Left kidney (tissue), 2 donors: Measurements from ENCODE around the gene MTSS2. TPM values are rescaled to one million over a fixed set of nuclear protein-coding genes. Genes with fewer than 3 reads are reported as not detected.

Experiments
- DNase-seq: peaks from one replicate; pipeline ENCODE4 v3.0.0-alpha.2; 2013
- polyA plus RNA-seq: library from polyadenylated mRNA; unstranded; fragments of 120-200 nt; gene quantifications from one replicate; pipeline ENCODE4 v1.2.1, GENCODE V29; 2013; ENCODE audit not compliant: insufficient read length

Gene MTSS2
- polyA plus RNA-seq, 1 donor: 41.6 TPM

- peak; percentile 92 for DNase-seq
These were observed 29.4 kb upstream of the MTSS2 start for GRCh38 chr16:70715055-70715858.

- no peak for DNase-seq
These were observed 28.8 kb upstream of the MTSS2 start for GRCh38 chr16:70714581-70715054.

- no peak for DNase-seq
These were observed 28.0 kb upstream of the MTSS2 start for GRCh38 chr16:70713824-70714223.

- DNase-seq: no peak
These were observed 27.5 kb upstream of the MTSS2 start for GRCh38 chr16:70713342-70713741.

GRCh38 chr16:70712942-70713341 lies 27.1 kb upstream of the MTSS2 start:
- no peak for DNase-seq

GRCh38 chr16:70712359-70712758 lies 26.5 kb upstream of the MTSS2 start:
- DNase-seq: no peak

GRCh38 chr16:70711211-70712031 lies 25.6 kb upstream of the MTSS2 start:
- DNase-seq: no peak

- DNase-seq: no peak
These were observed 24.8 kb upstream of the MTSS2 start for GRCh38 chr16:70710422-70711210.

GRCh38 chr16:70709942-70710341 lies 24.1 kb upstream of the MTSS2 start:
- DNase-seq: no peak

- no peak for DNase-seq
These were observed 23.6 kb upstream of the MTSS2 start for GRCh38 chr16:70709457-70709856.

- no peak for DNase-seq
These were observed 22.8 kb upstream of the MTSS2 start for GRCh38 chr16:70708366-70709246.

- no peak for DNase-seq
These were observed 21.2 kb upstream of the MTSS2 start for GRCh38 chr16:70706948-70707465.

- no peak for DNase-seq
These were observed 19.2 kb upstream of the MTSS2 start for GRCh38 chr16:70705056-70705455.

- DNase-seq: no peak
These were observed 18.7 kb upstream of the MTSS2 start for GRCh38 chr16:70704586-70704985.

- DNase-seq: no peak
These were observed 18.1 kb upstream of the MTSS2 start for GRCh38 chr16:70703835-70704381.

GRCh38 chr16:70703041-70703834 lies 17.4 kb upstream of the MTSS2 start:
- DNase-seq: no peak

- DNase-seq: no peak
These were observed 16.8 kb upstream of the MTSS2 start for GRCh38 chr16:70702624-70703023.

- DNase-seq: no peak
These were observed 16.1 kb upstream of the MTSS2 start for GRCh38 chr16:70701998-70702397.

GRCh38 chr16:70701596-70701995 lies 15.7 kb upstream of the MTSS2 start:
- DNase-seq: no peak

- no peak for DNase-seq
These were observed 15.2 kb upstream of the MTSS2 start for GRCh38 chr16:70701036-70701435.
